GM19240 (cell line): Measurements from ENCODE around the gene MIDN.
A peak's percentile ranks its signal among the peaks of the same experiment; 100 is the strongest.

Experiments
- DNase-seq: peaks from one replicate; pipeline ENCODE4 v3.0.0; 2011; ENCODE audit warnings: low spot score; ENCODE audit not compliant: insufficient read length

MIDN gene

GRCh38 chr19:1269478-1270212 lies 21.3 kb downstream of the MIDN start:
- no peak for DNase-seq

- DNase-seq: no peak
Observed at GRCh38 chr19:1270213-1270853, 21.9 kb downstream of the MIDN start.

- DNase-seq: no peak
Observed at GRCh38 chr19:1270854-1271527, 22.6 kb downstream of the MIDN start.

GRCh38 chr19:1271528-1272422 lies 23.4 kb downstream of the MIDN start:
- no peak for DNase-seq

- no peak for DNase-seq
Observed at GRCh38 chr19:1272423-1273262, 24.3 kb downstream of the MIDN start.

GRCh38 chr19:1273263-1274041 lies 25.1 kb downstream of the MIDN start:
- no peak for DNase-seq

GRCh38 chr19:1274081-1274851 lies 25.9 kb downstream of the MIDN start:
- DNase-seq: no peak

GRCh38 chr19:1274852-1275259 lies 26.5 kb downstream of the MIDN start:
- no peak for DNase-seq

GRCh38 chr19:1275260-1275975 lies 27.0 kb downstream of the MIDN start, which contains the start of gene FAM174C:
FAM174C (plus strand) TSS chr19:1275530; CDS start chr19:1275550, 20 bp downstream.
- peak; percentile 95 for DNase-seq

GRCh38 chr19:1275976-1276627 lies 27.7 kb downstream of the MIDN start:
- no peak for DNase-seq

GRCh38 chr19:1276628-1277022 lies 28.2 kb downstream of the MIDN start:
- DNase-seq: no peak

GRCh38 chr19:1277061-1277460 lies 28.7 kb downstream of the MIDN start:
- no peak for DNase-seq

- DNase-seq: no peak
Observed at GRCh38 chr19:1278074-1278473, 29.7 kb downstream of the MIDN start.

GRCh38 chr19:1278713-1279660 lies 30.6 kb downstream of the MIDN start:
- DNase-seq: no peak

GRCh38 chr19:1279782-1280341 lies 31.5 kb downstream of the MIDN start:
- peak; percentile 92 for DNase-seq
